Kidney (tissue), 14 donors: ENCODE measurements around the gene CTNNA2. TPM values are rescaled to one million over a fixed set of nuclear protein-coding genes. Genes with fewer than 3 reads are reported as not detected.

Experiments
- DNase-seq, 5 donors: peaks; one replicate each; pipeline ENCODE4 v3.0.0-alpha.2; 2013 to 2020
- FAIRE-seq: peaks from 2 replicates; lab custom pipeline; 2012; peaks lifted over from hg19 to GRCh38; lab: Jason Lieb, UNC
- H3K27ac ChIP-seq, 2 donors: one replicate each; pipeline ENCODE4 v1.7.0; 2013; ENCODE audit warnings: low read depth in 2 of 2, low read length in 2 of 2, inconsistent platforms in 1 of 2
- H3K27me3 ChIP-seq: one replicate; pipeline ENCODE4 v1.7.1; 2013; ENCODE audit warnings: low read length, inconsistent platforms; ENCODE audit not compliant: control insufficient read depth, insufficient read depth
- H3K36me3 ChIP-seq, 3 donors: one replicate each; pipeline versions ENCODE4 v1.7.0 to v1.7.1; 2013; ENCODE audit warnings: low read length in 3 of 3, control low read depth in 1 of 3, inconsistent platforms in 1 of 3; ENCODE audit not compliant: insufficient read depth in 3 of 3, control insufficient read depth in 2 of 3
- H3K4me1 ChIP-seq, 3 donors: one replicate each; pipeline versions ENCODE4 v1.7.0 to v1.7.1; 2013; ENCODE audit warnings: low read length in 3 of 3, inconsistent platforms in 1 of 3, low read depth in 1 of 3; ENCODE audit not compliant: control insufficient read depth in 2 of 3, insufficient read depth in 2 of 3
- H3K4me3 ChIP-seq, 3 donors: one replicate each; pipeline versions ENCODE4 v1.7.0 to v1.8.1; 2013; ENCODE audit warnings: low read length in 3 of 3, control low read depth in 1 of 3, inconsistent platforms in 1 of 3
- H3K9ac ChIP-seq, 3 donors: one replicate each; pipeline versions ENCODE4 v1.7.0 to v1.7.1; 2013; ENCODE audit warnings: low read length in 3 of 3, control low read depth in 1 of 3, inconsistent platforms in 1 of 3
- H3K9me3 ChIP-seq, 3 donors: one replicate each; pipeline versions ENCODE4 v1.7.0 to v1.7.1; 2013; ENCODE audit warnings: low read length in 3 of 3, control low read depth in 1 of 3, inconsistent platforms in 1 of 3; ENCODE audit not compliant: control insufficient read depth in 2 of 3, insufficient read depth in 1 of 3
- CTCF ChIP-seq: IDR thresholded peaks from 3 replicates; pipeline ENCODE4 v1.5.1; 2012; ENCODE audit warnings: mild to moderate bottlenecking, moderate library complexity, borderline replicate concordance; ENCODE audit not compliant: insufficient read depth; ENCODE audit errors: extremely low read depth
- intact Hi-C: fragments of 100-400 bp; cut with DNase I; formaldehyde crosslinking; loops from one replicate; pipeline ENCODE4 v1.11.1; 2022
- polyA plus RNA-seq: library from polyadenylated mRNA; stranded (reverse); fragments of 350-450 nt; fragmentation: Illumina TruSeq; extraction: RNeasy Lipid Tissue Mini Kit (QIAGEN cat#74804); gene quantifications from one replicate; pipeline ENCODE4 v1.2.3, GENCODE V29; 2014; ENCODE audit warnings: low read depth, low replicate concordance; ENCODE audit not compliant: insufficient read depth
- total RNA-seq: library from RNA; stranded (reverse); fragmentation: NEBNext Ultra II Directional; extraction: Animal tissue kit (Norgen Biotek cat#: 25700); gene quantifications from one replicate; pipeline ENCODE4 v1.2.1, GENCODE V29; 2021
- donor health status: control.
- donor health status: control.
- donor health status: control.
- donor health status: control.
- donor health status: control.
- donor health status: DM: yes; HTN: yes; CAD: no.
- donor health status: Normal renal cell carcinoma (clear cell type).

CTNNA2 gene
- total and polyA plus RNA-seq, 2 donors from 2014 or later: 0.47 TPM; not detected in 1

- Histone ChIP-seq H3K27ac (no peak overlapping the region), H3K9ac (no peak overlapping the region), H3K36me3 (no peaks in the 10 kb centered on the region), H3K27me3 (no peaks in the 10 kb centered on the region), H3K4me1 (no peaks in the 10 kb centered on the region), H3K9me3 (no peaks in the 10 kb centered on the region), H3K4me3 (no peak overlapping the region)
- TF ChIP-seq CTCF: no peak
- FAIRE-seq: no peak
- no peak for DNase-seq
- intact Hi-C loops: no loop called here
These were observed 337.1 kb downstream of the CTNNA2 start for GRCh38 chr2:79849949-79850348.

- H3K36me3 ChIP-seq: no peaks in the 10 kb centered on the region
- H3K27me3 ChIP-seq: no peaks in the 10 kb centered on the region
- H3K4me1 ChIP-seq: no peaks in the 10 kb centered on the region
- no peak for TF ChIP-seq CTCF
- H3K4me3 ChIP-seq: no peak overlapping the region
- no peak overlapping the region for H3K27ac ChIP-seq
- H3K9ac ChIP-seq: no peak overlapping the region
- no peak for FAIRE-seq
- DNase-seq: no peak
- intact Hi-C loops: no loop called here
- H3K9me3 ChIP-seq: no peaks in the 10 kb centered on the region
These were observed 338.1 kb downstream of the CTNNA2 start for GRCh38 chr2:79850912-79851311.

- FAIRE-seq (no peak), DNase-seq (peak in 3 of 5 donors; percentile 17 to 36 (median 32))
- Histone ChIP-seq H3K4me3 (no peak overlapping the region), H3K4me1 (no peaks in the 10 kb centered on the region), H3K36me3 (no peaks in the 10 kb centered on the region), H3K27me3 (no peaks in the 10 kb centered on the region), H3K9ac (no peak overlapping the region), H3K9me3 (no peaks in the 10 kb centered on the region), H3K27ac (no peak overlapping the region)
- no peak for TF ChIP-seq CTCF
- intact Hi-C loops: no loop called here
These were observed 342.6 kb downstream of the CTNNA2 start for GRCh38 chr2:79855264-79856006.
